ENCODE data around the gene POLR2H. TPM values are rescaled to one million over a fixed set of nuclear protein-coding genes. Genes with fewer than 3 reads are reported as not detected.

Gene POLR2H
- total RNA-seq, 1 experiment from 2014 or later, result 133 TPM

DNA sequence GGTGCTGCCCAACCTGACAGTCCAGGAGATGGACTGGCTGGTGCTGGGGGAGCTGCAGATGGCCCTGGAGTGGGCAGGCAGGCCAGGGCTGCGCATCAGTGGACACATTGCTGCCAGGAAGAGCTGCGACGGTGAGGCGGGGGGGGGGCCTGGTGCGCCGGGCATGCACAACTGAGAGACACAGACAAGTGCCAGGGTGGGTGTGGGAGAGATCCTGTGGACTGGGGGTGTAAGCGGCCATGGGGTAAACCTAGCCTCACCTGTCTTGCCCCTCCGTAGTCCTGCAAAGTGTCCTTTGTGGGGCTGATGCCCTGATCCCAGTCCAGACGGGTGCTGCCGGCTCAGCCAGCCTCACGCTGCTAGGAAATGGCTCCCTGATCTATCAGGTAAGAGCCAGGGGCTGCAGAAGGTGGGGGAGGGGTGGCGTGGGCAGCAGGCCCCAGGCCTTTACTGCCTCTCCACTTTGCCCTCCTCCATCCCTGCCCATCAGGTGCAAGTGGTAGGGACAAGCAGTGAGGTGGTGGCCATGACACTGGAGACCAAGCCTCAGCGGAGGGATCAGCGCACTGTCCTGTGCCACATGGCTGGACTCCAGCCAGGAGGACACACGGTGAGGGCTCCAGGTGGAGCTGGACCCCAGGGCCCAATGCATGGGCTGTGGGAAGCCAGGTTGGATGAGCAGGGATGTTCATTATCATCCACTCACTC, 21.7 kb downstream of the POLR2H start:
- Mint-ChIP-seq H3K4me1 (peaks cover 15% of the 10 kb centered on the region), H3K27me3 (ENCODE audit: low read depth) (peaks cover 50% of the 10 kb centered on the region), H3K9me3 (no peaks in the 10 kb centered on the region), H3K27ac (no peak overlapping the region), H3K36me3 (no peaks in the 10 kb centered on the region), H3K4me3 (no peak overlapping the region)
- ATAC-seq (no peak), DNase-seq (ENCODE audit: low spot score) (no peak)
- ChIA-PET CTCF (interaction anchor here (0.6 to 5.2 kb wide), 5 partner anchors 12 to 286 kb away, joined by 3 to 33 read pairs (median 3); no protein-coding TSS in a partner anchor), POLR2A (no interaction called here)
- TF ChIP-seq ZNF281 (CRISPR knock-in tag; IDR thresholded peaks at IDR 0.05) (no peak), MAX (CRISPR knock-in tag; IDR thresholded peaks at IDR 0.05) (no peak), SMAD4 (CRISPR knock-in tag; IDR thresholded peaks at IDR 0.05) (no peak), IRF2 (CRISPR knock-in tag; IDR thresholded peaks at IDR 0.05; ENCODE audit: borderline replicate concordance, low read depth) (no peak)
- TF ChIP-seq, protein P1, sequence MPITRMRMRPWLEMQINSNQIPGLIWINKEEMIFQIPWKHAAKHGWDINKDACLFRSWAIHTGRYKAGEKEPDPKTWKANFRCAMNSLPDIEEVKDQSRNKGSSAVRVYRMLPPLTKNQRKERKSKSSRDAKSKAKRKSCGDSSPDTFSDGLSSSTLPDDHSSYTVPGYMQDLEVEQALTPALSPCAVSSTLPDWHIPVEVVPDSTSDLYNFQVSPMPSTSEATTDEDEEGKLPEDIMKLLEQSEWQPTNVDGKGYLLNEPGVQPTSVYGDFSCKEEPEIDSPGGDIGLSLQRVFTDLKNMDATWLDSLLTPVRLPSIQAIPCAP (CRISPR knock-in tag; IDR thresholded peaks at IDR 0.05), result no peak

DNA sequence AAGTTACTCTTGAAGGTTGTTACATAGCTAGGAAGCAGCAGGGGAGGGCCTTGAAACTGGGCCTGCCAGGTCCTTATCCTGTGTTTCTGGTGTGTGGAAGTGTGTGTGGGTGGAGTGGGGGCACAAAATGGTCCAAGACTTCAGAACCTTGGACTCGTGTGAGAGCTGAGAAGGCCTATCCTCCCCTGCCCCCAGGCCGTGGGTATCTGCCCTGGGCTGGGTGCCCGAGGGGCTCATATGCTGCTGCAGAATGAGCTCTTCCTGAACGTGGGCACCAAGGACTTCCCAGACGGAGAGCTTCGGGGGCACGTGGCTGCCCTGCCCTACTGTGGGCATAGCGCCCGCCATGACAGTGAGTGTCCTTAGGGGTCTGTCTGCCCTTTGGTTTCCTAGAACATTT, 22.8 kb downstream of the POLR2H start:
- Mint-ChIP-seq H3K4me1 (peaks cover 3% of the 10 kb centered on the region), H3K9me3 (no peaks in the 10 kb centered on the region), H3K4me3 (no peak overlapping the region), H3K27ac (no peak overlapping the region), H3K27me3 (ENCODE audit: low read depth) (peaks cover 38% of the 10 kb centered on the region), H3K36me3 (no peaks in the 10 kb centered on the region)
- POLR2A ChIA-PET, result no interaction called here
- DNase-seq (ENCODE audit: low spot score) (no peak), ATAC-seq (no peak)
- CTCF ChIA-PET, result interaction anchor here (1.0 to 5.2 kb wide), 3 partner anchors 13 to 157 kb away, joined by 4 to 33 read pairs (median 30); no protein-coding TSS in a partner anchor
- TF ChIP-seq ZNF281 (CRISPR knock-in tag; IDR thresholded peaks at IDR 0.05) (no peak), TP53 (CRISPR knock-in tag; IDR thresholded peaks at IDR 0.05) (no peak), E2F1 (CRISPR knock-in tag; IDR thresholded peaks at IDR 0.05) (no peak), ZNF263 (CRISPR knock-in tag; IDR thresholded peaks at IDR 0.05; ENCODE audit: low read depth) (no peak), USF1 (CRISPR knock-in tag; IDR thresholded peaks at IDR 0.05) (no peak), GTF2I (CRISPR knock-in tag; conservative IDR thresholded peaks at IDR 0.05) (no peak), CDX4 (CRISPR knock-in tag; IDR thresholded peaks at IDR 0.05; ENCODE audit: borderline replicate concordance) (no peak), JUN (CRISPR knock-in tag; IDR thresholded peaks at IDR 0.05) (no peak), TCF7 (CRISPR knock-in tag; IDR thresholded peaks at IDR 0.05; ENCODE audit: low read depth) (no peak), NR3C1 (CRISPR knock-in tag; conservative IDR thresholded peaks at IDR 0.05; ENCODE audit: low read depth) (no peak), ZNF425 (CRISPR knock-in tag; conservative IDR thresholded peaks at IDR 0.05) (no peak)
- TF ChIP-seq, protein P2, sequence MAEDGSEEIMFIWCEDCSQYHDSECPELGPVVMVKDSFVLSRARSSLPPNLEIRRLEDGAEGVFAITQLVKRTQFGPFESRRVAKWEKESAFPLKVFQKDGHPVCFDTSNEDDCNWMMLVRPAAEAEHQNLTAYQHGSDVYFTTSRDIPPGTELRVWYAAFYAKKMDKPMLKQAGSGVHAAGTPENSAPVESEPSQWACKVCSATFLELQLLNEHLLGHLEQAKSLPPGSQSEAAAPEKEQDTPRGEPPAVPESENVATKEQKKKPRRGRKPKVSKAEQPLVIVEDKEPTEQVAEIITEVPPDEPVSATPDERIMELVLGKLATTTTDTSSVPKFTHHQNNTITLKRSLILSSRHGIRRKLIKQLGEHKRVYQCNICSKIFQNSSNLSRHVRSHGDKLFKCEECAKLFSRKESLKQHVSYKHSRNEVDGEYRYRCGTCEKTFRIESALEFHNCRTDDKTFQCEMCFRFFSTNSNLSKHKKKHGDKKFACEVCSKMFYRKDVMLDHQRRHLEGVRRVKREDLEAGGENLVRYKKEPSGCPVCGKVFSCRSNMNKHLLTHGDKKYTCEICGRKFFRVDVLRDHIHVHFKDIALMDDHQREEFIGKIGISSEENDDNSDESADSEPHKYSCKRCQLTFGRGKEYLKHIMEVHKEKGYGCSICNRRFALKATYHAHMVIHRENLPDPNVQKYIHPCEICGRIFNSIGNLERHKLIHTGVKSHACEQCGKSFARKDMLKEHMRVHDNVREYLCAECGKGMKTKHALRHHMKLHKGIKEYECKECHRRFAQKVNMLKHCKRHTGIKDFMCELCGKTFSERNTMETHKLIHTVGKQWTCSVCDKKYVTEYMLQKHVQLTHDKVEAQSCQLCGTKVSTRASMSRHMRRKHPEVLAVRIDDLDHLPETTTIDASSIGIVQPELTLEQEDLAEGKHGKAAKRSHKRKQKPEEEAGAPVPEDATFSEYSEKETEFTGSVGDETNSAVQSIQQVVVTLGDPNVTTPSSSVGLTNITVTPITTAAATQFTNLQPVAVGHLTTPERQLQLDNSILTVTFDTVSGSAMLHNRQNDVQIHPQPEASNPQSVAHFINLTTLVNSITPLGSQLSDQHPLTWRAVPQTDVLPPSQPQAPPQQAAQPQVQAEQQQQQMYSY (CRISPR knock-in tag; IDR thresholded peaks at IDR 0.05), result no peak

Measured in WTC11 (cell line).